ENCODE results near the gene RNF175.
A peak's percentile ranks its signal among the peaks of the same experiment; 100 is the strongest.

Gene RNF175

GRCh38 chr4:153759407-153760316 lies at the start of gene RNF175:
Gene RNF175, minus strand, starts transcription at chr4:153760024. Its CDS starts 162 bp downstream, at chr4:153759862.
- DNase-seq, result peak; percentile 9

- no peak for DNase-seq
These were observed 49.5 kb upstream of the RNF175 start for GRCh38 chr4:153809307-153809706.

GRCh38 chr4:153808175-153808574 lies 48.4 kb upstream of the RNF175 start:
- DNase-seq, result no peak

GRCh38 chr4:153806073-153806472 lies 46.2 kb upstream of the RNF175 start:
- DNase-seq, result no peak

GRCh38 chr4:153804722-153805121 lies 44.9 kb upstream of the RNF175 start:
- peak; percentile 17 for DNase-seq

- DNase-seq, result no peak
These were observed 39.9 kb upstream of the RNF175 start for GRCh38 chr4:153799694-153800074.

- no peak for DNase-seq
These were observed 39.3 kb upstream of the RNF175 start for GRCh38 chr4:153798901-153799693.

- DNase-seq, result no peak
These were observed 38.6 kb upstream of the RNF175 start for GRCh38 chr4:153798420-153798819.

GRCh38 chr4:153794006-153794405 lies 34.2 kb upstream of the RNF175 start:
- no peak for DNase-seq

- no peak for DNase-seq
These were observed 32.9 kb upstream of the RNF175 start for GRCh38 chr4:153792618-153793247.

- peak; percentile 18 for DNase-seq
These were observed 32.2 kb upstream of the RNF175 start for GRCh38 chr4:153791746-153792617.

GRCh38 chr4:153790962-153791551 lies 31.2 kb upstream of the RNF175 start:
- peak; percentile 16 for DNase-seq

- DNase-seq, result no peak
These were observed 30.7 kb upstream of the RNF175 start for GRCh38 chr4:153790500-153790865.

- DNase-seq, result no peak
These were observed 30.1 kb upstream of the RNF175 start for GRCh38 chr4:153789741-153790499.

GRCh38 chr4:153788413-153789276 lies 28.8 kb upstream of the RNF175 start, which contains the start of gene SFRP2:
Gene SFRP2, minus strand, starts transcription at chr4:153789083. Its CDS starts 248 bp downstream, at chr4:153788835.
- peak; percentile 19 for DNase-seq

GRCh38 chr4:153788051-153788412 lies 28.2 kb upstream of the RNF175 start:
- DNase-seq, result no peak

- no peak for DNase-seq
These were observed 27.8 kb upstream of the RNF175 start for GRCh38 chr4:153787575-153787974.

GRCh38 chr4:153787061-153787560 lies 27.3 kb upstream of the RNF175 start:
- DNase-seq, result no peak

- DNase-seq, result peak; percentile 64
These were observed 26.3 kb upstream of the RNF175 start for GRCh38 chr4:153785910-153786721.

All from hematopoietic multipotent progenitor cell treated with erythropoietin and hydrocortisone succinate and interleukin-3 and kit ligand, for 6 days (in vitro differentiated cells).